ENCODE data around the gene CD58.
A peak's percentile ranks its signal among the peaks of the same experiment; 100 is the strongest.

The CD58 gene

DNA sequence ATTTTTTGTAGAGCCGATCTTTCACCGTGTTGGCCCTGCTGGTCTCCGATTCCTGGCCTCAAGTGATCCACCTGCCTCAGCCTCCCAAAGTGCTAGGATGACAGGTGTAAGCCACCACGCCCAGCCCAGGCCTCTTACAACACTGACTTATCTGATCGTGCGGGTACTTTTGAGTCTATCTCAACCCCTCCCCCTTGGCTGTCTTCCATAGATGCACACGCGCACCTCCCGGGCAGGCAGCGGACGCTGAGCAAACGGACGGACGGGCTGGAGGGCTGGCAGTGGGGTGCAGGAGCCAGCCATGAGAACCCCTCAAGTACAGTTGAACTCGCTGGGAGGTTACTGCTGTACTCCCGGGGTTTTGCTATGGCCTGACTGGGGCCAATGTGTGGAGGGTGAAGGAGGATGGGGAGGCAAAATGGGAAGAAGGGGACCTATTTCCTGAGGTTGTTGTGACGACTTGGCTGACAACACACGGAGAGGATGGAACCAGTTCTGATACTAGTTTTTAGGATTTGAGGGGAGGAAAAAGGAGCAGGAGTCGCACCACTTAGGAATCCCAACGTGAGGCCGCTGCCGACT is 959 bp downstream of the CD58 start:
- Histone ChIP-seq H3K4me2 (ENCODE audit: low read depth, low read length, poor library complexity, severe bottlenecking) (peak overlapping the region; percentile 86), H3F3A (ENCODE audit: insufficient read depth) (no peaks in the 10 kb centered on the region), H4K20me1 (ENCODE audit: low read depth, low read length) (peaks cover 4% of the 10 kb centered on the region; the same call in 1 of the 2 replicates), H2AFZ (ENCODE audit: low read depth, low read length, severe bottlenecking) (peak overlapping the region; percentile 99), H3K36me3 (ENCODE audit: low read length) (no peaks in the 10 kb centered on the region), H3K79me2 (ENCODE audit: insufficient read depth, low read length) (no peaks in the 10 kb centered on the region), H3K9me2 (replicated peaks; ENCODE audit: insufficient read depth, low read length) (no peaks in the 10 kb centered on the region), H3K27ac (ENCODE audit: low read depth, low read length) (no peak overlapping the region), H3K27me3 (ENCODE audit: low read length) (no peaks in the 10 kb centered on the region), H3K4me3 (ENCODE audit: insufficient read depth, low read length, poor library complexity, severe bottlenecking) (peak overlapping the region; percentile 87), H3K9ac (ENCODE audit: low read length) (peak overlapping the region; percentile 94; the same call in 1 of the 2 replicates), H3K9me3 (ENCODE audit: insufficient read depth, low read length) (no peaks in the 10 kb centered on the region)
- no peak for TF ChIP-seq EZH2phosphoT487 (conservative IDR thresholded peaks at IDR 0.05; ENCODE audit: low read length)
- TF ChIP-seq, protein P1, sequence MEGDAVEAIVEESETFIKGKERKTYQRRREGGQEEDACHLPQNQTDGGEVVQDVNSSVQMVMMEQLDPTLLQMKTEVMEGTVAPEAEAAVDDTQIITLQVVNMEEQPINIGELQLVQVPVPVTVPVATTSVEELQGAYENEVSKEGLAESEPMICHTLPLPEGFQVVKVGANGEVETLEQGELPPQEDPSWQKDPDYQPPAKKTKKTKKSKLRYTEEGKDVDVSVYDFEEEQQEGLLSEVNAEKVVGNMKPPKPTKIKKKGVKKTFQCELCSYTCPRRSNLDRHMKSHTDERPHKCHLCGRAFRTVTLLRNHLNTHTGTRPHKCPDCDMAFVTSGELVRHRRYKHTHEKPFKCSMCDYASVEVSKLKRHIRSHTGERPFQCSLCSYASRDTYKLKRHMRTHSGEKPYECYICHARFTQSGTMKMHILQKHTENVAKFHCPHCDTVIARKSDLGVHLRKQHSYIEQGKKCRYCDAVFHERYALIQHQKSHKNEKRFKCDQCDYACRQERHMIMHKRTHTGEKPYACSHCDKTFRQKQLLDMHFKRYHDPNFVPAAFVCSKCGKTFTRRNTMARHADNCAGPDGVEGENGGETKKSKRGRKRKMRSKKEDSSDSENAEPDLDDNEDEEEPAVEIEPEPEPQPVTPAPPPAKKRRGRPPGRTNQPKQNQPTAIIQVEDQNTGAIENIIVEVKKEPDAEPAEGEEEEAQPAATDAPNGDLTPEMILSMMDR (IDR thresholded peaks at IDR 0.05; ENCODE audit: insufficient read depth, low read length, poor library complexity, severe bottlenecking) = no peak

DNA sequence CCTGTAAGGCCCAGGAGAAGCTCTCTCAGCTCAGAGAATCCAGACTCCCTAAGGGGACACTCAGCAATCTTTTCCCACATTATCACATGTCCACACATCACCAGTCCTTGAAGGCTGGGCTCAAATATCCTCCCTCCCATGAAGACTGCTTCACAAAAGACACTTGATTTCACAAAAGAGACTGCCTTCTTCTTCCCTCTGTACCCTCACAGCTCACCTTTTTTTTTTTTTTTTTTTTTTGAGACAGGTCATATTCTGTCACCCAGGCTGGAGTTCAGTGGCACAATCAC is 1.5 kb downstream of the CD58 start:
- Histone ChIP-seq H3K36me3 (ENCODE audit: low read length) (no peaks in the 10 kb centered on the region), H3K79me2 (ENCODE audit: insufficient read depth, low read length) (no peaks in the 10 kb centered on the region), H3K4me3 (ENCODE audit: insufficient read depth, low read length, poor library complexity, severe bottlenecking) (no peak overlapping the region), H3K4me2 (ENCODE audit: low read depth, low read length, poor library complexity, severe bottlenecking) (no peak overlapping the region), H3K9me2 (replicated peaks; ENCODE audit: insufficient read depth, low read length) (no peaks in the 10 kb centered on the region), H4K20me1 (ENCODE audit: low read depth, low read length) (peaks cover 4% of the 10 kb centered on the region; the same call in 1 of the 2 replicates), H3K9ac (ENCODE audit: low read length) (no peak overlapping the region), H3K9me3 (ENCODE audit: insufficient read depth, low read length) (no peaks in the 10 kb centered on the region), H3K27me3 (ENCODE audit: low read length) (no peaks in the 10 kb centered on the region), H2AFZ (ENCODE audit: low read depth, low read length, severe bottlenecking) (no peak overlapping the region), H3F3A (ENCODE audit: insufficient read depth) (no peaks in the 10 kb centered on the region), H3K27ac (ENCODE audit: low read depth, low read length) (no peak overlapping the region)
- TF ChIP-seq EZH2phosphoT487 (conservative IDR thresholded peaks at IDR 0.05; ENCODE audit: low read length) = no peak
- TF ChIP-seq, protein P1 (IDR thresholded peaks at IDR 0.05; ENCODE audit: insufficient read depth, low read length, poor library complexity, severe bottlenecking) = no peak

DNA sequence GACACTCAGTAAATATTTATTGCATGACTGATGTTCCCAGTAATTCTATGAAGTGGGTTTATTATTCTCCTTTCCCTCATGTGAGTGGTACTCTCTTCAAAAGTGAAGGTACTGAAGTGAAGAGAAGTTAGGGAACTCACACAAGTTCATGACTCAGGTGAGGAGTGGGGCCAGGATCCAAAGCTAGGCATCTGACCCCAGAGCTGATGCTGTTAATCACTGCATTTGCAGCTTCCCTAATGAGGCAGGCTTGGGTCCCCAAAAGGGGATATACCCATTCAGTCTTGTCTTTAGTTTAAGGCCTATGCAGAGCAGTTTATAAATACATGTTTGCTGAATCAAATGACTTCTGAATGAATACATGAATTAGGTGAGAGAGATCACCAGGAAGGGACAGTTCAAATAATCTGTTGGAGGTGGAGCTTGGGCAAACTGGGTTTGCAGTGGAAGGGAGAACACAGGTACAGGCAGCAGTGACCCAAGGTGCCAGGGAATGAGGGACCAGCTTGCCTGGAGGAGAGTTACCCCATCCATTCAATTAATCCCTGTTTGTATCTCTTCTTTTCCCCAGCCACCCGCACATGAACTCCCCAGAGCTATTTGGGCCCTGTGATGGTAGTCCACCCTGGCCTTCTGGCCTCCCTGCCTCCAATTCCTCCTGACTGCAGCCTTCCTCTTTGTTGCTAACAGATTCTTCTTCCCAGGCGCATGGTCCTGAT is 2.0 kb downstream of the CD58 start:
- no peaks in the 10 kb centered on the region for H3K36me3 ChIP-seq (ENCODE audit: low read length)
- no peaks in the 10 kb centered on the region for H3K9me3 ChIP-seq (ENCODE audit: insufficient read depth, low read length)
- no peak overlapping the region for H2AFZ ChIP-seq (ENCODE audit: low read depth, low read length, severe bottlenecking)
- no peak for TF ChIP-seq EZH2phosphoT487 (conservative IDR thresholded peaks at IDR 0.05; ENCODE audit: low read length)
- TF ChIP-seq, protein P1 (IDR thresholded peaks at IDR 0.05; ENCODE audit: insufficient read depth, low read length, poor library complexity, severe bottlenecking) = no peak
- H3K79me2 ChIP-seq (ENCODE audit: insufficient read depth, low read length) = no peaks in the 10 kb centered on the region
- no peak overlapping the region for H3K9ac ChIP-seq (ENCODE audit: low read length)
- H3K9me2 ChIP-seq (replicated peaks; ENCODE audit: insufficient read depth, low read length) = no peaks in the 10 kb centered on the region
- H3K27me3 ChIP-seq (ENCODE audit: low read length) = no peaks in the 10 kb centered on the region
- H3K4me3 ChIP-seq (ENCODE audit: insufficient read depth, low read length, poor library complexity, severe bottlenecking) = no peak overlapping the region
- H4K20me1 ChIP-seq (ENCODE audit: low read depth, low read length) = peaks cover 4% of the 10 kb centered on the region; the same call in 1 of the 2 replicates
- H3K4me2 ChIP-seq (ENCODE audit: low read depth, low read length, poor library complexity, severe bottlenecking) = no peak overlapping the region
- H3K27ac ChIP-seq (ENCODE audit: low read depth, low read length) = no peak overlapping the region
- H3F3A ChIP-seq (ENCODE audit: insufficient read depth) = no peaks in the 10 kb centered on the region
